GM18517 (cell line): ENCODE results near the gene KRT33A.
"Not testable (repeated sequence)": the region's sequence is repeated elsewhere in the genome, so short reads cannot be mapped to it uniquely, and the experiment has no call there.

Experiments
- ATAC-seq: cut with Tn5 transposase; IDR thresholded peaks from one replicate; pipeline ENCODE4 v1.9.1; 2021; ENCODE audit warnings: mild to moderate bottlenecking, moderate library complexity; ENCODE audit not compliant: unreplicated experiment

Gene KRT33A

GRCh38 chr17:41350381-41350878 lies at the start of gene KRT33A:
KRT33A (minus strand) TSS chr17:41350828; CDS start chr17:41350767, 61 bp downstream.
- not testable (repeated sequence) for ATAC-seq

- no peak for ATAC-seq
Measured at GRCh38 chr17:41396996-41397660, 46.5 kb upstream of the KRT33A start, which contains the start of gene KRT31. KRT31 (minus strand) TSS chr17:41397608; CDS start chr17:41397539, 69 bp downstream.

GRCh38 chr17:41396340-41396739 lies 45.7 kb upstream of the KRT33A start:
- no peak for ATAC-seq

GRCh38 chr17:41395611-41396010 lies 45.0 kb upstream of the KRT33A start:
- no peak for ATAC-seq

GRCh38 chr17:41395044-41395443 lies 44.4 kb upstream of the KRT33A start:
- not testable (repeated sequence) for ATAC-seq

GRCh38 chr17:41394254-41394996 lies 43.8 kb upstream of the KRT33A start:
- no peak for ATAC-seq

DNA sequence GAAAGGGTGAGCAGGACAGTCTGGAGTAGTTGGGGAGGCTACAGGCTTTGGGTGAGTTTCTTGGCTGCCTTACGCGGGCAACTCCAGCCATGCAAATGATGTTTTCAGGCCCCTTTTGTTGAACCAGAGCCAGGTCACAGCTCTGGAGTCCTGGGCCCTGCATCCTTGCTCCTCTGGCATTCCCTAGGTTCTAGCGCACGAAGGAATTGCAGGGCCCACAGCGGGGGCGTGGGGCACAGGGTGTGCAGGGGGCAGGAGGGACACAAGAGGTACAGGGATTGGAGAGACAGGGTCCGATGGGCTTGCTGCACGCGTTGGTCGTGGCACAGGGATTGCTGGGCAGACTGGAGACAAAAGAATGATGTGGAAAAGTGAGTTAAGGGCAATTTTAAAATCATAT lies 43.2 kb upstream of the KRT33A start:
- no peak for ATAC-seq

GRCh38 chr17:41393294-41393693 lies 42.7 kb upstream of the KRT33A start:
- no peak for ATAC-seq

DNA sequence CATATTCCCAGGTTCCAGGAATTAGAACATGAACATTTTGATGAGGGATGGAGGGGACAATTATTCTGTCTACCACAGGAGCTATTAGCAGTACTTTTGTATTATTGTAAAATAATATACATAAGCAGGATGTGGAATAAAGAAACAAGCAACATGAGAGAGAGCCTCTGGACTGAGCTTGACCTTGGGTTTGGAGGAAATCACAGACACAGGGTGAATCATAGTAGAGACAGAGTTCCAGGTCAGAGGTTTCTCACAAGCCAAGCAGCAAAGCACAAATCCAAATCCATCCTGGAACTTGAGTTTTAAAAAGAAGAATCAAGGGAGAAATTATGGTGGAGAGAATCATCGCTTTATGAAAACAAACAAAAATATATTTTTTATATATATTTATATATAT lies 41.6 kb upstream of the KRT33A start:
- ATAC-seq: no peak

- no peak for ATAC-seq
Measured at GRCh38 chr17:41391535-41391934, 40.9 kb upstream of the KRT33A start.

DNA sequence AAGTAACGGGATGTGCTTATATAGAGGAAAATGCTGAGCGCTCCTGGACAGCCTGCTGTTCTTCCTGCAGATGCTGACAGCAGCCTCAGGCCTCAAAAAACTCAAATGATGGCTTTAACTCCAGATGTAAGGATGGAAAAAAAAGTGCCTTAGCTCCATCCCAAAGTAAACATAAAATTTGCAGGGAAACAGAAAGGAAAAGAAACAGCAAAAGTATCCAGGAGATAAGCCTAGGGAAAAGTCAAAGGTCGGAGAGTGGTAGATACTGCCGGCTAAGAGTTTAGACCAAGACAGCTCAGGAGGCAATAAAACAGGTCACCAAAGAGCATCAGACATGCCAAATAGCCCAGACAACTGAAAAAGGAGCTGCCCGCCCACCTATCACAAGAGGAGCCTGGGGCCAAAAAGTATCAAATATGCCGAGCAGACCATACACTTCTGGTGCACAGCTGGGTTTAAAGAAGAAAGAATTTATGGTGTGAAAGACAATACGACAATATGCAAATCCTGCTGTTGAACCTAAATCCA lies 39.8 kb upstream of the KRT33A start:
- ATAC-seq: no peak

- ATAC-seq: no peak
Measured at GRCh38 chr17:41387670-41388069, 37.0 kb upstream of the KRT33A start.

DNA sequence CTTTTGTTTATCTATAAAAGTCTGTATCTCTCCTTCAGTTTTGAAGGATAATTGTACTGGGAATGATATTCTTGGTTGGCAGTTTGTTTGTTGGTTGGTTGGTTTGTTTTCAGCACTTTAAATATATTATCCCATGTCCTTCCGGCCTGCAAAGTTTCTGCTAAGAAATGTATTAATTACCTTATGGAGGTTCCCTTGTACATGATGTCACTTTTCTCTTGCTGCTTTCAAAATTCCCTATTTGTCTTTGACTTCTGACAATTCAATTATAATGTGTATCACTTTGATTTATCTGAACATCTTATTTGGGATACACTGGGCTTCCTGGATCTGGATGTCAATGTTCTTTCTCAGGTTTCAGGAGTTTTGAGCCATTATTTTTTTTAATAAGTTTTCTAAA lies 35.6 kb upstream of the KRT33A start:
- no peak for ATAC-seq

DNA sequence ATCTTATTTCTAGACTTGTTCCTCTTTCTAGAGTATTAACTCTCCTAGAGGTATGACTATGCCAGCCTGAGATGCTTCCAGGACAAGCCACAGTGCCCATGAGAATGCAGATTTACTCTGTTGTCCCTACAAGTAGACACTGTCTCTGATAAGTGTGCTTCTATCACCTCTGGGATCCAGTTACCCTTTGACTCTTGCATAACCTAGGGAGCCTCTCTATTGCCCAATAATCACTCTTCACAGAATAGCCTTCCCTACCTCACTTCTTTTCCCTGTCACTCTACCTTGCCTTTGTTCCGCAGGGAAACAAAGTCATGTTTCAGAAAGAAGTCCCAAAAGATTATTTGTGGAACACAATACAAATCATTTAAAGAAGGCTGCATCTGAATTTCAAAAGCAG lies 33.1 kb upstream of the KRT33A start:
- no peak for ATAC-seq

GRCh38 chr17:41382394-41382793 lies 31.8 kb upstream of the KRT33A start:
- no peak for ATAC-seq

DNA sequence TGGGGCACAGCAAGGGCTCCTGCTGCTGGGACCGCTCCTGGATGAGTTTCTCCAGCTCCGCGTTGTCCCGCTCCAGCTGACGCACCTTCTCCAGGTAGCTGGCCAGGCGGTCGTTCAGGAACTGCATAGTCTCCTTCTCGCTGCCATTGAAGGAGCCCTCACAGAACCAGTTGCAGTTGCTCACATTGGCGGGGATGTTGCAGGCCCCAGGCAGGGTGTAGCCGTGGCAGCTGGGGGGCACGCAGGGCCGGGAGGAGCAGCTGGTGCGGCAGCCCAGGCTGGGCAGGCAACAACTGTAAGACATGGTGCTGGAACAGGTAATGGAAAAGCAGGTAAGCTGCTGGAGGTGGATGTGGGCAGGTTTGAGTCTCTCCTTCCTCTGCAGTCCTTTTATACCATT lies 31.3 kb upstream of the KRT33A start, which contains the start of gene KRT34:
KRT34 (minus strand) TSS at position 364 of the 400 bp plus-strand sequence; CDS start at position 304, 60 bp downstream.
- not testable (repeated sequence) for ATAC-seq

DNA sequence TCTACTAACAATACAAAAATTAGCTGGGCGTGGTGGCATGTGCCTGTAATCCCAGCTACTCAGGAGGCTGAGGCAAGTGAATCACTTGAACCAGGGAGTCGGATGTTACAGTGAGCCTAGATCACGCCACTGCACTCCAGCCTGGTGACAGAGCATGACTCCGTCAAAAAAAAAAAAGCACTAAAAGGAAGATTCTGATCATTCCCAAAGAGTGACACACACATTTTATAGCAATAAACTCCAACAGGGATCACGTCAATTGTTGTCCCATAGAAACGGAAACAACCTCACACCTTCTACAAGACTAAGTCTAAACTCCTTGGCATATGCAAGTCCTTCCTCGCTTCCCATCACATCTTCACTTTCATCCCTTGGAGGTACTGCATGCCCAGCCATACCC lies 29.5 kb upstream of the KRT33A start:
- not testable (repeated sequence) for ATAC-seq

GRCh38 chr17:41377546-41377945 lies 26.9 kb upstream of the KRT33A start:
- ATAC-seq: no peak

DNA sequence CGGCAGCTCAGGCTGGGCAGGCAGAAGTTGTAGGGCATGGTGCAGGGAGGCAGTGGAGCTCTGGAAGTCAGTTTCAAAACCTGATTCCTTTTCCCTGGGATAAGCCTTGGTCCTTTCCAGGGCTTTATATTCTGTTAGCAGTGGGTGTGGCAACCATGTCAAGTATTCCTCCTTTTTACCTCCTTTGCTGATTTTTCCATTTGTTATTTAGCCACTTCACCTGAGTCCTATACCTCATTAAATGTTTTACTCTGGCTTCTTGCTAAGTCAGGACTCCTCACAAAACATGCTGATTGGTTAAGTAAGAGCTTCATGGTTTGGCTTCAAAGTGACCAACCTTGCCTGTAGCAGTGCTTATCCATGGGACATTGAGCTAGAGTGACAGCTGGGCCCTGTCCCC lies 19.1 kb upstream of the KRT33A start, which contains the start of gene KRT33B:
KRT33B (minus strand) TSS at position 101 of the 400 bp plus-strand sequence; CDS start at position 38, 63 bp downstream.
- no peak for ATAC-seq

GRCh38 chr17:41369023-41369422 lies 18.4 kb upstream of the KRT33A start:
- ATAC-seq: no peak

DNA sequence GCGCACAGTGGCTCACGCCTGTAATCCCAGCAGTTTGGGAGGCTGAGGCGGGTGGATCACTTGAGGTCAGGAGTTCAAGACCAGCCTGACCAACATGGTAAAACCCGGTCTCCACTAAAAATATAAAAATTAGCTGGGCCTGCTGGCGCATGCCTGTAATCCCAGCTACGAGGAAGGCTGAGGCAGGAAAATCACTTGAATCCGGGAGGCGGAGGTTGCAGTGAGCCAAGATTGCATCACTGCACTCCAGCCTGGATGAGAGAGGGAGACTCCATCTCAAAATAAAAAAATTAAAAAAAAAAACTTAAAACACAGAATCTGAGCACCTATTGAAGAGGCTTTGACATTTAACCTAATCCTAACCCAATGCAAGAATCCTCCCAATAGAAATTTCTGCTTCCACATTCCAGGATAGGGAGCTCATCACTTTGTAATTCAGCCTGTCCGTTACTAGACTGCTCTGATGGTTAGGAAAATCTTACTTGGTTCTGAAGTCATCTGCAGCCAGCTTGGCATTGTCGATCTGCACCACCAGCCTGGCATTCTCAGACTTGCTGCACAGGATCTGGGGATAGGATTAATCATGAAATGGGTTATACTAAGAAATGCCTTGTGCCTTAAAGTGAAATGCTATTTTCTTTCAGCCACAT lies 16.9 kb upstream of the KRT33A start:
- no peak for ATAC-seq
